Measurements from ENCODE around the gene RBM33. TPM values are rescaled to one million over a fixed set of nuclear protein-coding genes. Genes with fewer than 3 reads are reported as not detected.

Gene RBM33
- polyA plus RNA-seq, 2 of the 4 experiments (the other 2 are of a cell fraction) = 21.7 to 21.9 TPM

- no peak for DNase-seq (ENCODE audit: low read depth in 1 of 2, low spot score in 1 of 2)
- TF ChIP-seq TFCP2L1 (CRISPR knock-in tag; IDR thresholded peaks at IDR 0.05) = no peak
- TF ChIP-seq JUN (IDR thresholded peaks at IDR 0.05) = no peak
- no peak for TF ChIP-seq TP53 (CRISPR knock-in tag; IDR thresholded peaks at IDR 0.05)
- TF ChIP-seq HDAC2 (IDR thresholded peaks at IDR 0.05) = no peak
- TF ChIP-seq HOXB5 (CRISPR knock-in tag; IDR thresholded peaks at IDR 0.05) = no peak
- no peak for TF ChIP-seq EHF (CRISPR knock-in tag; IDR thresholded peaks at IDR 0.05)
- TF ChIP-seq GATA3 (IDR thresholded peaks at IDR 0.05; ENCODE audit: borderline replicate concordance) = no peak
- TF ChIP-seq HMGXB4 (CRISPR knock-in tag; IDR thresholded peaks at IDR 0.05; ENCODE audit: borderline replicate concordance) = no peak
- TF ChIP-seq NFE2L2 (conservative IDR thresholded peaks at IDR 0.05; ENCODE audit: low read length) = no peak
- TF ChIP-seq MYC (IDR thresholded peaks at IDR 0.05; ENCODE audit: borderline replicate concordance, low read length) = no peak
- no peak for TF ChIP-seq SREBF2 (IDR thresholded peaks at IDR 0.05)
- no peak for TF ChIP-seq MAFK (IDR thresholded peaks at IDR 0.05; ENCODE audit: partially characterized antibody)
- no peak for TF ChIP-seq CHD2 (IDR thresholded peaks at IDR 0.05; ENCODE audit: low read length, partially characterized antibody)
- TF ChIP-seq ELK1 (IDR thresholded peaks at IDR 0.05; ENCODE audit: low read depth, low read length) = no peak
- no peak for TF ChIP-seq E2F6 (IDR thresholded peaks at IDR 0.05; ENCODE audit: borderline replicate concordance, low read depth)
- TF ChIP-seq USF2 (IDR thresholded peaks at IDR 0.05) = no peak
- TF ChIP-seq MAX (IDR thresholded peaks at IDR 0.05) = no peak
- FAIRE-seq = no peak
- POLR2A ChIA-PET = no interaction called here
- WGBS (ENCODE audit: missing lambda C conversion rate) = 83% methylated on average over 19 of the region's 22 CpGs
- Histone ChIP-seq H3K27ac (no peak overlapping the region), H3K4me3 (no peak overlapping the region), H3K9me3 (no peaks in the 10 kb centered on the region), H3K4me1 (no peaks in the 10 kb centered on the region), H3K4me2 (no peak overlapping the region)
- ATAC-seq = no peak; a peak in 1 of 6 replicates
- CTCF ChIA-PET = no interaction called here
Measured at GRCh38 chr7:155788616-155789000, 144.1 kb downstream of the RBM33 start.

- H3K4me3 ChIP-seq = no peak overlapping the region
- no peak for FAIRE-seq
- TF ChIP-seq CHD4 (IDR thresholded peaks at IDR 0.05; ENCODE audit: borderline replicate concordance) (no peak), MAFK (IDR thresholded peaks at IDR 0.05; ENCODE audit: partially characterized antibody) (no peak), HOXA7 (CRISPR knock-in tag; IDR thresholded peaks at IDR 0.05) (no peak), HDAC2 (IDR thresholded peaks at IDR 0.05) (no peak), CHD2 (IDR thresholded peaks at IDR 0.05; ENCODE audit: low read length, partially characterized antibody) (no peak), EHF (CRISPR knock-in tag; IDR thresholded peaks at IDR 0.05) (no peak), ATOH8 (CRISPR knock-in tag; IDR thresholded peaks at IDR 0.05; ENCODE audit: low read depth) (no peak), POLR2A (IDR thresholded peaks at IDR 0.05; ENCODE audit: low read length) (no peak), PHF8 (IDR thresholded peaks at IDR 0.05; ENCODE audit: borderline replicate concordance, low read depth) (no peak), RAD21 (conservative IDR thresholded peaks at IDR 0.05 in 1 of 2, IDR thresholded peaks at IDR 0.05 in 1 of 2) (no peak), MAX (IDR thresholded peaks at IDR 0.05) (no peak), ZFP36 (IDR thresholded peaks at IDR 0.05; ENCODE audit: borderline replicate concordance, partially characterized antibody) (no peak), KDM5A (IDR thresholded peaks at IDR 0.05) (no peak), CBX2 (IDR thresholded peaks at IDR 0.05; ENCODE audit: borderline replicate concordance, low read depth) (no peak), EP300 (IDR thresholded peaks at IDR 0.05) (no peak), CBX8 (IDR thresholded peaks at IDR 0.05) (no peak), CEBPB (IDR thresholded peaks at IDR 0.05) (no peak)
- ChIA-PET CTCF (interaction anchor here (1.0 to 1.7 kb wide), 2 partner anchors 16 to 21 kb away, joined by 3 to 6 read pairs; no protein-coding TSS in a partner anchor), POLR2A (no interaction called here)
- no peaks in the 10 kb centered on the region for H3K4me1 ChIP-seq
- WGBS (ENCODE audit: missing lambda C conversion rate) = 91% methylated on average over 21 of the region's 29 CpGs
- no peak for DNase-seq (ENCODE audit: low read depth in 1 of 2, low spot score in 1 of 2)
- H3K4me2 ChIP-seq = no peak overlapping the region
- no peak; a peak in 1 of 6 replicates for ATAC-seq
- no peaks in the 10 kb centered on the region for H3K9me3 ChIP-seq
- H3K27ac ChIP-seq = no peak overlapping the region
Measured at GRCh38 chr7:155789001-155789725, 144.7 kb downstream of the RBM33 start.

Measured in A549 (cell line).